ENCODE measurements around the gene TRERF1.
"Not testable (repeated sequence)": the region's sequence is repeated elsewhere in the genome, so short reads cannot be mapped to it uniquely, and the experiment has no call there.

TRERF1 gene

DNA sequence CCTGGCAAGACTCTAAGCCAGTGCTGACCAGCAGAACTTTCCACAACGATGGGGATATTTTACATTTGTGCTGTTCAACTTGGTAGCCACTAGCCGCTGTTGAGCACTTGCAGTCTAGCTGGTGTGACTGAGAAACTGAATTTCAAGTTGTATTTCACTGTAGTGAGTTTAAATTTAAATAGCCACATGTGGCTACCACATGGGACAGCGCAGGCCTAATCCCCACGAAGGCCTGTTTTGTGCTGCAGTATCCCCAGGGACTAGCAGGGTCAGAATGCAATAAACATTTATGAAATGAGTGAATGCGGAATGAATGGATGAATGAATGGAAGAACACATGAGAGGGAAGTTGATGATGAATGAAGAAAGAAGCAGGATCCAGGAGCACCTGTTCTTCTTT lies 115.8 kb downstream of the TRERF1 start:
- DNase-seq (ENCODE audit: low read depth): no peak

DNA sequence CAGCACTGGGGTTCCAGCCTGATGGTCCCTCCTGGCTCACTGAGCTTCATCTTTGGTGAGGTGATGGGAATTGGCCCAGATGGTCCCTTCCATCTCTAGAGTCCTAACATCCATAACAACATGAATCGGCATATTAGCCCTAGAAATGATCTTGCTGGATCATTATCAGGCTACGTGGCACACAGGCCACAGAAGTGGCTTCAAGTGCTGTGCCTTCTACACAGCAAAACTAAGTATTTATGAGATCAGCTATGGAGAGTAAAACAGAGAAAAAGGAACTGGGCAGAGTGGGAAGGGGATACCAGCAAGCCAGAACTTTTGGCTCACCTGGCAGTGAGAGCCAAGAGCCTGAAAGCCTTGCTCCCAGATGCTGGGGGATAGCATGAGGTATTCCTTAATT lies 116.9 kb downstream of the TRERF1 start:
- DNase-seq (ENCODE audit: low read depth): no peak

DNA sequence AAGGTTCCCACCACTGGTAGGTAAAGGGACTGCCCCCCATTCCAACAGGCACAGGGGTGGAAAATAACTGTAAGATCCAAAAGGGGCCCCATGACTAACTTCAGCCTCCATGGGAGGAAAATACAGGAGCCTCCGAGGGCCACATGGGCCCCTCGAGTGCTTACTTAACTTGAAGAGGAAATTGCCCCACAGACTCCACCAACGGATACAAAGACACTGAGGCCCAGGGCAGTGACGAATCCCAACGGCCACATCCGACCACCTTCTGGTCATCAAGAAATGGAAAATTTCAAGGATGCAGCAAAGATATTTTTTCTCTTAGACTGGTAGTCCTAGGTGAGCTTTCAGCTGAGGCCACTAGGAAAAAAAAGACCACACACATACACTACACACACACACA lies 118.1 kb downstream of the TRERF1 start:
- DNase-seq (ENCODE audit: low read depth): no peak

DNA sequence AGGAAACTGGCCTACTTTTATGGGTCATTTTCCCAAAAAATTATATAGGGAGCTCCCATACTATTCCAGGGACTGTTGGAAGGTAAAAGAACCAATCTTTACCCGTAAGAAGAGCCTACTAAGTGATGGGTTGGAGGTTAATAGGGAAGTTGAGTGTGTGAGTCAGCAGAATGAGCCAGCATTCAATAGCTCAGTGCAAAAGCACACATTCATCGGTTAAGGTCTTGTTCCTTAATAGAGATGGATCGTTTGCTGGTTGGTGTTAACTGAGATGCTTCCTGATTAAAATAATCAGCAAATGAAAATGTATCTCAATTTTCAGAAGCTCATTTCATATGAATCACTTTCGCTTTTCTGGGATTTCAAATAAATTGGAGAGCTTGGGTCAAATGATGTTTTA lies 118.8 kb downstream of the TRERF1 start:
- DNase-seq (ENCODE audit: low read depth): no peak

DNA sequence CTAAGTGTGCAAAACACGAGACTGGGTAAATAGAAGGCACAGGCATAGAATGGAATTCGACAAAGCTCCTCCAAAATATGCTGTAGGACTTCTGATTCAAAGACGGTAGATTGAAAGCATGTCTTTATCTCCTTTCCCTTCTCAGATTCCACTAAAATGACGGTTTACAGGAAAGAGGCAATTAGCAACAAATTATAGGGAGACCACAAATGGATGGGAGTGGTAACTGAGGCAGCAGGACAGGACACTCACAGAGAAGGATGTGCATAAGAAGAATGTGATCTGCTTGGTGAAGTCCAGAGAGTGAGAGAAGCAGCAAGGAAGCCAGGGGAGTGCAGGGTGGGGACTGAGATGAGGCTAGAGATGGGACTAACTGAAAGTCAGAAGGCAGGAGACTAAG lies 120.7 kb downstream of the TRERF1 start:
- no peak for DNase-seq (ENCODE audit: low read depth)

DNA sequence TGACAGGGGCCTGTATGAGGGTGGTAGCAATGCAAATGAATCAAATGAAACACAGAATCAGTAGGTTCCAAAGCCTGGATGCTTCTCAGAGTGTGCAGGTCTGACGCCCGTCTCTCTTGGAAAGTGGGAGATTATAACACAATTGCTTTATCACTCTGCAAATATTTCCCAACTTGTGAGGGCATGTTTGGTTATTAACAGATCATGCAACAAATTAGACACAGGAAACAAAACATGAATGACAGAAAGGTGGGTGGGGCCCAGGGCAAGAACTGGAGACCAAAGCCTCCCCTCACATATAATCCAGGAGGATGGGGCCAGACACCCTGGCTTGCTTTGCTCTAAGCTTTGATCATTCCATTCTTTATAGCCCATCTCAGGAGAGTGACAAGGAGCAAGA lies 125.5 kb downstream of the TRERF1 start:
- no peak for DNase-seq (ENCODE audit: low read depth)

DNA sequence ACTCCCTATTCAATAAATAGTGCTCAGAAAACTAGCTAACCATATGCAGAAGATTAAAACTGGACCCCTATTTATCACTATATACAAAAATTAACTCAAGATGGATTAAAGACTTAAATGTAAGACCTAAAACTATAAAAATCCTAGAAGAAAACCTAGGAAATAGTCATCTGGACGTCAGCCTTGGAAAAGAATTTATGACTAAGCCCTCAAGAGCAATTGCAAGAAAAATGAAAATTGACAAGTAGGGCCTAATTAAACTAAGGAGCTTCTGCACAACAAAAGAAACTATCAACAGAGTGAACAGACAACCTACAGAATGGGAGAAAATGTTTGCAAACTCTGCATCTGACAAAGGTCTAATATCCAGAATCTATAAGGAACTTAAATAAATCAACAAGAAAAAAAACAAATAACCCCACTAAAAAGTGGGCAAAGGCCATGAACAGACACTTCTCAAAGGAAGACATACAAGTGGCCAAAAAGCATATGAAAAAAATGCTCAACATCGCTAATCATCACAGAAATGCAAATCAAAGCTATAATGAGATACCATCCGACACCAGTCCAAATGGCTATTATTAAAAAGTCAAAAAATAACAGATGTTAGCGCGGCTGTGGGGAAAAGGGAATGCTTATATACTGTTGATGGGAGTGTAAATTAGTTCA lies 126.9 kb downstream of the TRERF1 start:
- not testable (repeated sequence) for DNase-seq (ENCODE audit: low read depth)

DNA sequence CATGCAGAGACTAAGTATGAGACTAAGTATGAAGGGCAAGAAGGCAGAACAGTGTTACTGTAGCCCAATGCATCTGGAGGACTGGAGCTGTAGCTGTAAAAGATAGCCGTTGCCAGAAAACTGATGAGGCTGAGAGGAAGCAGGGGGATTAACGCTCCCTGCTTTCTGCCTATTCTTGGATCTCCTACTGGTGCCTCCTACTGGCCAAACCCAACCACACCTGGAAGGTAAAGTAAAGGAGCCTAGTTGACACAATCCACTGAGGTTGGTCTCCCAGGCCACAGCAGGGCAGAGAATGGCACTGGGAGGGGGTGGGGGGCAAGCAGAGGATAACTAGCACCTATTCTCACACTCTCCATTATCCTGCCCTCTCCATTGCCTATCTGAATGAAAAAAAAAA lies 129.1 kb downstream of the TRERF1 start:
- DNase-seq (ENCODE audit: low read depth): no peak

DNA sequence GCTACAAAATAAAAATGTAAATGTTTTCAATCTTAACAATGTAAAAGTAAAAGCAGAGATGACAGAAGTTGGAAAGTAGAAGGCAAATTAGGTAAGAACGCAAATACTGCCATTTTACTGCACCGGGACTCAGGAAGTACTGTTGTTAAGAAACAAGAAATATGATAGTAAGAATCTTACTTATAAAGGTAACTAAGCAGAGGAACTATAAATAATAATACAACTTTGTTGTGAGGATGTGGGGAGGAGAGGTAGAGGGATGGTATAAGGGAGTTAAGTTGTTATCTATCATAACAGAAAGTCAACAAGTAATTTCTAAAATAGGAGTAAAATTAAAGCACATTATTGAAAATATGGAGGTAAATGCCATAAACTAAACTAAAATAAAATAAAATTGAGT lies 129.8 kb downstream of the TRERF1 start:
- no peak for DNase-seq (ENCODE audit: low read depth)

DNA sequence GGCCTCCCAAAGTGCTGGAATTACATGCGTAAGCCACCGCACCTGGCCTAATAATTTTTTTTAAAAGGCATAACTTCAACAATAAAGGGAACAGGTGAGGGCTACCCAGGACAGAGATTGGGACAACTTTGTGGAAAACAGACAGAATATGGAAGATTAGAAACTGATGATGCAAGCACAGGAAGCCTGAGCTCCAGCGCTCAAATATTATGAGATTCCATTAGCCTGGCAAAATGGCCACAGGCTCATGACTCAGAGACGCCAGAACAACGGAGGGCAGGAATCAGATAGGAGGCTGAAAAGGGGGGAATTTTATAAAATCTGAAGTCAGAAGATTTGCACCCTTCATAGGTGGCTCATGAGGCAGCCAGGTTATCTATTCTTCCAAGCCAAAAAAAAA lies 131.0 kb downstream of the TRERF1 start:
- DNase-seq (ENCODE audit: low read depth): no peak

DNA sequence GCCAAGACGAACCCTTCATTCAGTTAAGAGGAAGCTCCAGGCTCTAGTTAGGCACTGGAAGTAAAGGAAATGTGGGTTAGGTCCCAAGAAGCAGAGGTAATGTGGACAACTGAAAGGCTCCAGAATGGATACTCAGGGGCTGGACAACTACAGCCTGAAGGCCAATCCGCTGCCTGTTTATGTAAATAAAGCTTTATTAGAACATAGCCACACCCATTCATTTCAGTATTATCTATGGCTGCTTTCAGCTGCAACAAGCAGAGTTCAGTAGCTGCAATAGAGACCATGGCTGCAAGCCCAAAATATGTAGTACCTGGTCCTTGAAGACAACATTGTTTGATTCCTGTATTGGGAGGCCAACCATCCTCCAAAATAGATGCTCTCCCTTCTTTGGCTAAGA lies 133.2 kb downstream of the TRERF1 start:
- no peak for DNase-seq (ENCODE audit: low read depth)

DNA sequence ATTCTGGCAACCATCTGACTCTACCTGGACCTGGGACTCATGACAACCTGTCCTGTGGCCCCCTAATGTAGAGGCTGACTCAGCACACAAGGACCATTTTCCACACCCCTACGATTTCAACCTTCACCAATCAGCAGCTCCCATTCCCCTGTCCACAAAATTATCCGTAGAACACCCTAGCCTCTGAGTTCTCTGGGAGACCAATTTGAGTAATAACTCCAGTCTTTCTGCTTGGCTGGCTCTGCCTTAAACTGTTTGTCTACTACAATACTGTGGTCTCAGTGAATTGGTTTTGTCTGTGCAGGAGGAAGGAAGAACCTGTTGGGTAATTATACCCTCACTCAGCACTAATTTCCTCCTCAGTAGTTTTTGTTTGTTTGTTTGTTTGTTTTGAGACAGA lies 134.7 kb downstream of the TRERF1 start:
- no peak for DNase-seq (ENCODE audit: low read depth)

DNA sequence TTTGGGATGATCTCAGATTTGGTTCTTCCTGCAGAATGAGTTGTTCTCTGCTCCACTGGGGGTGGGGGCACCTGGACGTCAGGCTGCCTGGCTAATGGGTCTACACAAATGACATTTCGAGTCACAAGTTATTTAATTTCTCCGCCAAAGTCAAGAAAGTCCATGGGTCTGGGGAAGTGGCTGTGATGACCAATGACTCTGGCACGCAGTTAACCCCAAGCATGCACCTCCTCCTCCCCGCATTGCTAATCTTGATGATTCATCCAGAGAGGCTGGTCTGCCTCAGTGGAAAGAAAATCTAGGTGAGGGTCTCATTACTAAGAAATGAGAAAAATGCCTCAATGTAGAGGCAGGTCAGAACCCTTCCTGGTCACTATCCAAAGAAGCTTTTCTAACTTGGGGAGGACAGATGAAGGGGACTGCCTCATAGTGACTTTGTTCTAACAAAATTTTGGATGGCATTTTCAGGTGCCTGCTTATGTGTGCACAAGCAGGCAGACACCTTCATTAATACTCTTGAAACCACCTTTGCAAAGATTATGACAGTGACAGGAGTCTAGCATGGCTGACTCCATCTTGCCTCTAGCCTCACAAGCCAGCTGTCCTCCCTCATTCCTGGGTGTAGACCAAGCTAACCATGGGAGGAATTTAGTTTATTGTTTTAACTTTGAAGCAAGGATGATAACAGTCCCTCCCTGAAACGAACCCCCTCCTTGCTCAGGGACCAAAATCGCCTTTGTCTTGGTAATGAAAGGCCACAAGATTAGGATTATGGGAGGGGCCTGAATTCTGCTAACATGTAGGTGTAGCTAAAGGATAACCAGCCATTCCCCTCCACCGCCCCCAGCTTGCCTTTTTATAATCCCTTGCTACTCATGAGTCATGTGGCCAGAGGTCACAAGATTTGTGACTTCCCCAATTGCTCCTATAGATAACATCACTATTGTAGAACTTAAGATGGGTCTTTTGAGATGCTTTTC lies 135.4 kb downstream of the TRERF1 start:
- DNase-seq (ENCODE audit: low read depth): no peak

DNA sequence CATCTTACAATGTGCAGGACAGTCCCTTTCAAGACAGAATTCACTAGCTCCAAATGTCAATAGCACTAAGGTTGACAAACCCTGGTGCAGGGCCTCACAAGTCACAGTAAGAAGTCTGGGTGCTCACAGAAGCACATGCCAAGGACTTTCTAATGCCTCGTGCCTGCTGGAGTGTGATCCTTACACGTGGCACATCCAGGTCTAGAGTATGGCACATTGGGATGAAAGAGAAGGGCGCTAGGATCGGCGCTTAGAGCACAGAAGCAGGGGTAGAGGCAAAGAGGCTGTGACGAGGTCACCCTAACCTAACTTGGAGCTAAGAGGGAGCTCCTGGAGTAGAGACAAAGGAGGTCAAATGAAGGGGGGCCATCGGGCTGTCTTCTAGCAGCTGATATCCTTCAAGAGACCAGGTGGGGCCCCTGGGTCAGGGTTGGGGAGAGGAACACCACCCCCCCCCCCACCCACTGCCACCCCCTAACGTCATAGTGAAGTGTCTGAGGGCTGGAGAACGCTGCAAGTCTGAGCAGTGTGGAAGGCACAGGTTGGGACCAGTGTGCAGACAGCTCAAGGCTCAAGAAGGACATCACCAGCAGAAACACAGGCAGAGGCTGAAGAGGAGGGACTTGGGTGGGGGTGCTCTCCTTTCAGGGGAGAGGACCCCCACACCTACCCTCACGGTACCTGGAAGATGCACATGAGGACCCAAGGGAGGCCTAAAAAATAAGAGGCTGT lies 136.3 kb downstream of the TRERF1 start:
- no peak for DNase-seq (ENCODE audit: low read depth)

DNA sequence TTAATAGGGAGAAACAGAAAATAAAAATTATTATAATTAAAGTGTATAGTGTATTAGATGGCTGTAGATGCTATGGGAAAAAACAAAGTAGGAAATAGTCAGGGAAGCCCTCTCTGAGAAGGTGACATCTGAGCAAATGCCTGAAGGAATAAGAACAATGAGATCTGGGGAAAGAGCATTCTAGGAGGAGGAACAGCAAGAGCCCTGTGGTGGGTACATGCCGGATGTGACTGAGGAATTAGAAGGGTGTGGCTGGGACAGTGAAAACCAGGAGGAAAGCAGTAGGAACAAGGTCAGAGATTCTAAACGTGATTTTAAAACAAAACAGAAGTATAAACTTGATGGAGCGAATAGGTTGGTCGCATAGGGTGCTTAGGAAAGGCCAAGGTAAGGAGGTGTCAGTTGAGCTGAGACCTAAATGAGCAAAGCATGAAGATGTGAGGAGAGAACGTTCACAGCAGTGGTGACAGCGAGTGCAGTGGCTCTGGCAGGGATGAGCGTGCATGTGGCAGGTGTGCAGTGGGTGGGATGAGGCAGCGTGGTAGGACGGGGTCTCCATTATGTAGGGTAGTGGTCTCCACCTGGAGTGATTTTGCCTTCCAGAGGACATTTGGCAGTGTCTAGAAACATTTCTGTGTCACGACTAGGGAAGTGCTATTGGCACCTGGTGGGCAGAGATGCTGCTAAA lies 137.0 kb downstream of the TRERF1 start:
- DNase-seq (ENCODE audit: low read depth): no peak

DNA sequence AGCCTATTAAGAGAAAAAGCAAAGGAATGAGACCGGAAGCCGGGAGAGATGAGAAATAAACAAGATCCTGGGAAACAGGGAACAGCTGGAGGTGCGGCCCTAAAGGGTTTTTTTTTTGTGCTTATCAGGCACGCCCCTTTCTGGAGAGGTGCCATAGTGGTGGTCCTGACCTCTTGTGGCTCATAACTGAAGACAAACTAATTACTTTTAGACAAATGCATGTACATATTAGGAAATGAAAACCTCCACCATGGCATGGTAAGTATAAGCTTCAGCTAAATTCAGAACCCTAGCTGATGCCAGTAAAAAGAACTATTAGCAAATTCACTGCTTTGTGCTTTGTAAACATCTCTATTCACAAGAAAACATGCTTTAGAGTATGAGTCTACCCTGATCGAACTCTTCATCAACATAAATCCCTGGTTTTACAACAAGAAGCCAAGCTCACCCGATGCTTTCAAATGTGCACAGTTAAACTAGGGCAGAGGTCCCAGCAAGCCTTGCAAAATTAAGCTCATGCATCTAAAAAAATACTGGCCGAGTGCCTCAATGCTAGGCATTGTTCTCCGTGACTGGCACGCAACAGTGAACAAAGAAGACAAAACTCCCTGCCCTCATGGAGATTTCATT lies 137.7 kb downstream of the TRERF1 start:
- no peak for DNase-seq (ENCODE audit: low read depth)

DNA sequence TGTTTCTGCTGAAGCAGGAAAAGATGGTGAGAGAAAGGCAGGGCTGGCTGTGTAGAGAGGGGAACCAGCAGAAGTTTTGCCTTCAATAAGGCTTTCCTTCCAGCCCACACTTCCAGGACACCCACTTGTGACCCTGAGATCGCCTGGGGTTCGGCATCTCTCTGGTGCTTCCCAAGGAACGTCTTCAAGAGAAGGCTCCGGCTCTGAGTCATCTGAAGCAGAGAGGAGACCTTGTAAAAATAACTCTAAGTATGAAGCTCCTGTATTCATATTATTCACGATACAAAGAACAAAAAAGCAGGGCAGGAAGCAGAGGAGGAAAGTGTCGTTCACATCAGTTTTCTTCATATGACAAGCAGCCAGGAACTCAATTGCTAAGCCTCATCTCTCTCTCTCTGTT lies 138.7 kb downstream of the TRERF1 start:
- DNase-seq (ENCODE audit: low read depth): no peak

DNA sequence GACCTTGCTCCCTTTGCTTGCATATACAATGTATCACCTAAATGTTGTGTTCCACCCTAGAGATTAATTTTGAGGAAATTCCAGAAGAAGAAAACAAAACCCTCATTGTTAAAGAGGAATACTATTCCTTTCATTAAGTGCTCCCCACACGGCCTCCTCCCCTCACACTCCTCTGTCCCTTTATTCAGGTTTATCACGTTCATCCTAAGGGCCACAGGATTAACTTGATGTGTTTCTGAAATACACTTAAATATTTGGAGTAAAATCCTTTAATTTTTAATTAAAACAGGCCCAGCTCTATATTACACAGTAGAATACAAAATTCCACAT lies 144.6 kb downstream of the TRERF1 start:
- no peak for DNase-seq (ENCODE audit: low read depth)

DNA sequence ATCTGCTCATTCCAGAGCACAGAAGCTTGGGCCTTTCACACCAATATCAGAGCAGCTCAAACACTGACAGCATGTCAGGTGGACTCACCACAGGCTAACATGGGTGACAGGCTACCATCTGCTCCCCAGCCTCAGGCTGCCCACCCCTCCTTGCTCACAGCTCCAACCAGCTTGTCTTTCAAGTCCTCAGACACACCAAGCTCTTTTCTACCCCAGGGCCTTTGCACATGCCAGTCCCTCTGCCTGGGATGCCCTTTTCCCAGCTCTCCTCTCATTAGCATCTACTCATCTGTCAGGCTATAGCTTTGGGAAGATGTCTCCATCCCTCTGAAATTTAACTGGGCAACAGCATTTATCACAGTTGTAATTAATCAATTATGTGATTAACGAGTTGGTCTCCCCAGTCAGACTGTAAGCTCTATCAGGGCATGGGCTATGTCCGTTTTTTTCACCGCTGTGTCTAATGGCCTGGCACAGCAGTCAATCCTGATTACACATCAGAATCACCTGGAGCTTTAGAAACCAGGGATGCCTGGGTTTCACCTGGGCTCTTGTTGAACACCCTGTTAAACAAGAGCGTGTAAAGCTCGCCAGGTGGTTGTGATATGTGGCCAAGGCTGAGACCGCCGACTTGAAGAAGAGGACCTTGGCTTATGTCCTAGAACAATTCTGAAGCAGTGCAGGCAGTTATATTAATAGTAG lies 145.1 kb downstream of the TRERF1 start:
- DNase-seq (ENCODE audit: low read depth): no peak

DNA sequence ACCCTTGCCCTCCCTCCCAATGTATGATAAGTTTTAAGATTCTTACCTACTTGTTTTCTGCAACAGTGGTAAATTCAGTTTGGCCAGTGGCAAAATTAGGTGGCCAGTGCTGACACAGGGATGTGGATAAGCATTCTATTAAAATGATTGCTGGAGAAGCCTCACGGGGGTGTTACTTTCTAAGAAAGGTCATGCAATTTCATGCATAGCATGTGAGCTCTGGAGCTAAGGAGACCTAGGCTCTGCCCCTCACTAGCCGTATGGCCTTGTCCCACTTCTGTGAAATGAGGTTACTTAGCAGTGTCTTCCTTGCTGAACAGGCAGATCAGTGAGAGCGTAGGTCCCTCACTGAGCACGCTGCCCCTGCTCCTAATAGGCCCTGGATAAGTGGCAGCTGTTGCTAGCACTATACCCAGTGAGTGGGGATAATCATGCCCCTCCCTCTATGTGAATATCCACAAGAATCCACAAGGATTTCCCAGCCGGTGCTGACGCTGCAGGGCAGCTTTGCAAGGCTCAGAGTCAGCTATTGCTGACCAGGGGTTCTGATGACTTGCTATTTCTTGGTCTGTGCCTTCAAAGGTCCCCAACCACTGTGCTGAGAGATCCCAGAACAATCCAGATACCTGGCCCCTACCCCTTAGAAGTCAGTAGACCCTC lies 147.5 kb downstream of the TRERF1 start:
- DNase-seq (ENCODE audit: low read depth): no peak

DNA sequence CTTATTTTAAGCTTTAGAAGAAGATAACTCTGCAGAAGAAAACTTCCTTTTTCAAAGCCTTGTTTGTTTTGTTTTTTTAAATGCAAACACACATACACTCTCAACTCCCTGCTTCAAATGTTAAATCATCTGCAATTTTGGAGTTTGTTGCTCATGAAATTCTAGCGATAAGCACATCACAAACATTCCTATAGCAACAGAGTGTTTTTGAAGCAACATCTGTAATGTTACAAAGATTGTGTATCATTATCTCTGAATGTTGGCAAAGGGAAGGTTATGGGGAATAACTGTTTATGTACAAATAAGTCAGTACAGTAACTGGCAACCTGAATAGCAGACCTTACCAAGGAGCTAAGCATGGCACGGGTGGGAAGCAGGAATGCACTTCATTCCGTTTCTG lies 149.3 kb downstream of the TRERF1 start:
- no peak for DNase-seq (ENCODE audit: low read depth)
